Right lobe of liver (tissue), 4 donors: ENCODE data around the gene CDON.

Source experiments
- POLR2A ChIP-seq: fragments of 450-650 bp; IDR thresholded peaks from one replicate; pipeline ENCODE4 v1.6.1; 2017; ENCODE audit warnings: antibody characterized with exemption, mild to moderate bottlenecking
- TF ChIP-seq, protein P1 (sequence below), 4 donors: fragments of 200-600 bp in 3 of 4; fragments of 450-650 bp in 1 of 4; IDR thresholded peaks; one replicate each; pipeline versions ENCODE4 v1.5.1 to v1.8.0; 2016 to 2022; ENCODE audit warnings: antibody characterized with exemption in 4 of 4, mild to moderate bottlenecking in 2 of 4
- donor health status: DM: no; HTN: no; CAD: no.
- donor health status: DM: no; HTN: no; CAD: no.
- donor health status: DM: no; HTN: yes; CAD: no.

DNA sequence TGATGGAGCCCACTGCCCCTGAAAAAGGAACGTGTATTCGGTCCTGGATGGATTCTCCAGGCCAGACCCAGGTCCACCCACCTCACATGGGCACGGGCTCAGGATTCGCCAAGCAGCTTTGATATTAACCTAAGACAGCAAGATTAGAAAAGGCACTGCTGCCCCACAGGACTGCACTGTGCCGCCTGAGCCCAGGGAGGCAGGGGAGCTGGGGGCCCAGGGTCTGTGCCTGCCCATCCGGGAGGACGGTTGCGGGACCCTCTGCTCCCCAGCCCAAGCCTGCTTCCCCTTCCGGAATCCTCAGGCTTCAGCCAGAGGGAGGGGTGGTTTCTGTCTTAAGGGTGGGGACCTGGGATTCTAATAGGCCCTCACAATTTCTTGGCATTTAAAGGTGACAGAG, 130.4 kb downstream of the CDON start:
- TF ChIP-seq, protein P1, sequence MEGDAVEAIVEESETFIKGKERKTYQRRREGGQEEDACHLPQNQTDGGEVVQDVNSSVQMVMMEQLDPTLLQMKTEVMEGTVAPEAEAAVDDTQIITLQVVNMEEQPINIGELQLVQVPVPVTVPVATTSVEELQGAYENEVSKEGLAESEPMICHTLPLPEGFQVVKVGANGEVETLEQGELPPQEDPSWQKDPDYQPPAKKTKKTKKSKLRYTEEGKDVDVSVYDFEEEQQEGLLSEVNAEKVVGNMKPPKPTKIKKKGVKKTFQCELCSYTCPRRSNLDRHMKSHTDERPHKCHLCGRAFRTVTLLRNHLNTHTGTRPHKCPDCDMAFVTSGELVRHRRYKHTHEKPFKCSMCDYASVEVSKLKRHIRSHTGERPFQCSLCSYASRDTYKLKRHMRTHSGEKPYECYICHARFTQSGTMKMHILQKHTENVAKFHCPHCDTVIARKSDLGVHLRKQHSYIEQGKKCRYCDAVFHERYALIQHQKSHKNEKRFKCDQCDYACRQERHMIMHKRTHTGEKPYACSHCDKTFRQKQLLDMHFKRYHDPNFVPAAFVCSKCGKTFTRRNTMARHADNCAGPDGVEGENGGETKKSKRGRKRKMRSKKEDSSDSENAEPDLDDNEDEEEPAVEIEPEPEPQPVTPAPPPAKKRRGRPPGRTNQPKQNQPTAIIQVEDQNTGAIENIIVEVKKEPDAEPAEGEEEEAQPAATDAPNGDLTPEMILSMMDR (IDR thresholded peaks at IDR 0.05) = no peak
- no peak for TF ChIP-seq POLR2A
